Subcutaneous abdominal adipose tissue (tissue), 5 donors: Measurements from ENCODE around the gene OR2M2.

Experiments used
- H3K27ac ChIP-seq: one replicate; pipeline ENCODE4 v1.7.0; 2013; ENCODE audit warnings: low read depth, mild to moderate bottlenecking, inconsistent platforms, low read length, moderate library complexity
- H3K27me3 ChIP-seq, 5 donors: one replicate each; pipeline ENCODE4 v1.7.0; 2013; ENCODE audit warnings: low read length in 5 of 5, inconsistent platforms in 1 of 5; ENCODE audit not compliant: control insufficient read depth in 5 of 5, insufficient read depth in 4 of 5
- H3K36me3 ChIP-seq, 5 donors: one replicate each; pipeline ENCODE4 v1.7.0; 2013; ENCODE audit warnings: low read length in 5 of 5; ENCODE audit not compliant: control insufficient read depth in 5 of 5, insufficient read depth in 5 of 5
- H3K4me1 ChIP-seq, 5 donors: one replicate each; pipeline ENCODE4 v1.7.0; 2013; ENCODE audit warnings: low read length in 5 of 5, mild to moderate bottlenecking in 3 of 5, moderate library complexity in 1 of 5; ENCODE audit not compliant: control insufficient read depth in 5 of 5, insufficient read depth in 5 of 5
- H3K4me3 ChIP-seq, 5 donors: one replicate each; pipeline ENCODE4 v1.7.0; 2013; ENCODE audit warnings: low read length in 5 of 5, low read depth in 1 of 5
- H3K9ac ChIP-seq, 5 donors: one replicate each; pipeline ENCODE4 v1.7.0; 2013; ENCODE audit warnings: low read length in 5 of 5, mild to moderate bottlenecking in 4 of 5, moderate library complexity in 3 of 5
- H3K9me3 ChIP-seq, 5 donors: one replicate each; pipeline ENCODE4 v1.7.0; 2013; ENCODE audit warnings: low read length in 5 of 5; ENCODE audit not compliant: control insufficient read depth in 5 of 5
- donor health status: healthy.
- donor health status: healthy.
- donor health status: healthy.
- donor health status: healthy.
- donor health status: healthy.

OR2M2 gene

DNA sequence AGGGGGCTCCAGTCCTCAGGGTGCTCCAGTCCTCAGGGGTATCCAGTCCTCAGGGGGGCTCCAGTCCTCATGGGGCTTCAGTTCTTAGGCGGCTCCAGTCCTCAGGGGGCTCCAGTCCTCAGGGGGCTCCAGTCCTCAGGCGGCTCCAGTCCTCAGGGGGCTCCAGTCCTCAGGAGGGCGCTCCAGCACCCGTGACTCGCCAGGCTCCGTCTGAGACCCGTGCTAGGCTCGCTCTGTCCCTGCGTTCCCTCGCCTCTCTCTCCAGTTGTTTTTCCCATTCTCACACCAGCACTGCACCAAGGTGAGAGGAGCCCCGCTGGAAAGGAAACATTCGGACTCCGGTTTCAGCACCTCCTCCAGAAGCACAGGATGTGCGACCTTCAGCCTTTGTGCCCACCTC lies 9.4 kb upstream of the OR2M2 start:
- no peak overlapping the region for H3K4me3 ChIP-seq
- H3K4me1 ChIP-seq: no peaks in the 10 kb centered on the region
- peaks cover 0 to 9% (median 0%) of the 10 kb centered on the region in 5 donors for H3K9me3 ChIP-seq
- H3K36me3 ChIP-seq: no peaks in the 10 kb centered on the region
- H3K9ac ChIP-seq: no peak overlapping the region
- no peak overlapping the region for H3K27ac ChIP-seq
- no peaks in the 10 kb centered on the region for H3K27me3 ChIP-seq

GRCh38 chr1:248183996-248184395 lies 9.4 kb downstream of the OR2M2 start:
- H3K4me3 ChIP-seq: no peak overlapping the region
- H3K4me1 ChIP-seq: no peaks in the 10 kb centered on the region
- no peaks in the 10 kb centered on the region for H3K36me3 ChIP-seq
- H3K27me3 ChIP-seq: no peaks in the 10 kb centered on the region
- no peak overlapping the region for H3K27ac ChIP-seq
- H3K9ac ChIP-seq: no peak overlapping the region
- H3K9me3 ChIP-seq: peaks cover 0 to 6% (median 0%) of the 10 kb centered on the region in 5 donors

- H3K27ac ChIP-seq: no peak overlapping the region
- no peak overlapping the region for H3K4me3 ChIP-seq
- no peaks in the 10 kb centered on the region for H3K27me3 ChIP-seq
- H3K36me3 ChIP-seq: no peaks in the 10 kb centered on the region
- peaks cover 0 to 6% (median 0%) of the 10 kb centered on the region in 5 donors for H3K9me3 ChIP-seq
- H3K9ac ChIP-seq: no peak overlapping the region
- H3K4me1 ChIP-seq: no peaks in the 10 kb centered on the region
These were observed 12.7 kb downstream of the OR2M2 start for GRCh38 chr1:248187363-248187762.

DNA sequence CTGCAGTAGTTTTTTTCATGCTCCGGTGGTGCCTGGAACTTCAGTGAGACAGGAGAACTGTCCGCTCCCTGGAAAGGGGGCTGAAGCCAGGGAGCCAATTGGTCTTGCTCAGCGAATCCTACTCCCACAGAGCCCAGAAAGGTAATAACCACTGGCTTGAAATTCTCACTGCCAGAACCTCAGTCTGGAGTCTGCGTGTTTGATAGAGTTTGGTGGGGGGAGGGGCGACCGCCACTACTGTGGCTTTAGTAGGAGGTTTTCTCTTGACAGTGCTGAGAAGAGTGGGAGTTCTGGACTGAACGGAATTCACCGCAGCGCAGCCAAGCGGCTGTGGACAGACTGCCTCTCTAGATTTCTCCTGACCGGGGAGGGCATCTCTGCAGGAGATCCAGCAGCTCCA lies 14.4 kb downstream of the OR2M2 start:
- H3K36me3 ChIP-seq: no peaks in the 10 kb centered on the region
- H3K27ac ChIP-seq: no peak overlapping the region
- H3K9ac ChIP-seq: no peak overlapping the region
- no peak overlapping the region for H3K4me3 ChIP-seq
- no peaks in the 10 kb centered on the region for H3K4me1 ChIP-seq
- no peaks in the 10 kb centered on the region for H3K27me3 ChIP-seq
- H3K9me3 ChIP-seq: peaks cover 0 to 5% (median 5%) of the 10 kb centered on the region in 5 donors

DNA sequence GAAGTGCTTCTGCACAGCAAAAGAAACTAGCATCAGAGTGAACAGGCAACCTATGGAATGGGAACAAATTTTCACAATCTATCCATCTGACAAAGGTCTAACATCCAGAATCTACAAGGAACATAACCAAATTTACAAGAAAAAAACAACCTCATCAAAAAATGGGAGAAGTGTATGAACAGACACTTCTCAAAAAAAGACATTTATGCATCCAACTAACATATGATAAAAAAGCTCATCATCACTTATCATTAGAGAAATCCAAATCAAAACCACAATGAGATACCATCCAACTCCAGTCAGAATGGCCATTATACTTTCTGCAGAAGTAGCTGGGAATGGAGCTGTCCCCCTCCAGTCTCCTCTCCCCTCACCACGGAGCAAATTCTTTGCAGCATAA lies 19.5 kb downstream of the OR2M2 start:
- H3K9ac ChIP-seq: no peak overlapping the region
- H3K4me1 ChIP-seq: no peaks in the 10 kb centered on the region
- H3K36me3 ChIP-seq: no peaks in the 10 kb centered on the region
- no peaks in the 10 kb centered on the region for H3K27me3 ChIP-seq
- peaks cover 0 to 5% (median 5%) of the 10 kb centered on the region in 5 donors for H3K9me3 ChIP-seq
- no peak overlapping the region for H3K27ac ChIP-seq
- H3K4me3 ChIP-seq: no peak overlapping the region

DNA sequence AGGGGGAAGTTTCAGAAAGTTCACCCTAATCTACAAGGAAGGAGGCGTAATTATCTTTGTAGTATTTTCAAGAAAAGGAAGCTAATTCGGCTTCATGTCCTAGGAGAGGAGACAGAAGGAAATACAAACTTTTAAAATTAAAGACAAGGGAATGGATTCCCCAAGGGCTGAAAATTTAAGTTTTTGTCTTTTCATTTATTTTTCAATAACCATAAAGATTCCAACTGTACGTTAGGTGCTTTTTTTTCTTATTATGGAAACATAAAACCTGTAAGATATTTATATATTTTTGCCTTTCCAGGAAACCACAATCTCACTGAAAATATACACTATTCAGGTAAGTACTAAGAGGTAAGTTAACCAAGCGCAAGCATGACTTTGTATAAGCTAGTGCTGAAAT lies 22.3 kb downstream of the OR2M2 start, which contains the start of gene OR2M3:
TSS of gene OR2M3 (plus strand) at position 301 of the 400 bp plus-strand sequence. CDS start 5,803 bp downstream, outside the sequence.
- Histone ChIP-seq H3K36me3 (no peaks in the 10 kb centered on the region), H3K27me3 (no peaks in the 10 kb centered on the region), H3K9me3 (peaks cover 0 to 5% (median 3%) of the 10 kb centered on the region in 5 donors), H3K4me3 (no peak within 1 kb of the TSS), H3K27ac (no peak within 1 kb of the TSS), H3K4me1 (no peaks in the 10 kb centered on the region), H3K9ac (no peak within 1 kb of the TSS)

- H3K4me3 ChIP-seq: no peak overlapping the region
- H3K9me3 ChIP-seq: peaks cover 0 to 4% (median 0%) of the 10 kb centered on the region in 5 donors
- H3K27ac ChIP-seq: no peak overlapping the region
- H3K4me1 ChIP-seq: no peaks in the 10 kb centered on the region
- no peaks in the 10 kb centered on the region for H3K27me3 ChIP-seq
- H3K9ac ChIP-seq: no peak overlapping the region
- no peaks in the 10 kb centered on the region for H3K36me3 ChIP-seq
These were observed 41.3 kb downstream of the OR2M2 start for GRCh38 chr1:248215880-248216279.

- Histone ChIP-seq H3K9me3 (peaks cover 0 to 12% (median 3%) of the 10 kb centered on the region in 5 donors), H3K27ac (no peak overlapping the region), H3K4me3 (no peak overlapping the region), H3K36me3 (no peaks in the 10 kb centered on the region), H3K9ac (no peak overlapping the region), H3K27me3 (no peaks in the 10 kb centered on the region), H3K4me1 (no peaks in the 10 kb centered on the region)
These were observed 50.9 kb downstream of the OR2M2 start for GRCh38 chr1:248225537-248225936.

DNA sequence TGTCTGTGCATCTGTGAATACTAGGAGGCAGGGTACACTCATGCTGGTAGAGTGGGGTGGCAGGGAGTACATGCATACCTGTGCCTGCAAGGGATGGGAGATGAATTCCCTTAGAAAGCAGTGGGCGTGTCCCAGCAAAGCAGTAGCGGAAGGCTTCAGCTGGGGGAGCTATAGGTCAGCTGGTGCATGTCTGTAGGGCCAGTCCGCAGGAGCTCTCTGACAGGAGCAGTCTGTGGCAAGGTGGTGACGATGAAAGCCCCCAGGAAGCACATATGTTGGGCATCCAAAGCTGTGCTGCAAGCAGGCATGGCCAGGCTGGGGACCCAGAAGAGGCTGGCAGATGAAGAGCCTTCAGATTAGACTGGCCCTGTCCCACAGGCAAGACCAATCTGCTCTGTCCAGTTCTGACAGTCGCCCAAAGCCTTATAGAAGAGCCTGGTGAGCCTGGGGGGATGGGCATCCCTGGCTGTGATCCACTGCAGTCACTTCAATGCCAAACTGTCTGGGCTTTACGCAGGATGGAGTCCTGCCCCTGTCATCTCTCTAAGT lies 54.8 kb downstream of the OR2M2 start:
- H3K4me1 ChIP-seq: no peaks in the 10 kb centered on the region
- no peaks in the 10 kb centered on the region for H3K36me3 ChIP-seq
- H3K27me3 ChIP-seq: no peaks in the 10 kb centered on the region
- no peak overlapping the region for H3K27ac ChIP-seq
- H3K9me3 ChIP-seq: peaks cover 0 to 8% (median 3%) of the 10 kb centered on the region in 5 donors
- no peak overlapping the region for H3K4me3 ChIP-seq
- no peak overlapping the region for H3K9ac ChIP-seq
